NCI-H2081 (cell line): ENCODE data around the gene TTC39C.
"Not testable (repeated sequence)": the region's sequence is repeated elsewhere in the genome, so short reads cannot be mapped to it uniquely, and the experiment has no call there.

Experiments
- DNase-seq, 2 experiments: peaks; one replicate each; lab custom pipeline; 2025; lab: John Stamatoyannopoulos, UW

The TTC39C gene

GRCh38 chr18:24053211-24053610 lies 38.7 kb downstream of the TTC39C start:
- DNase-seq: no peak

GRCh38 chr18:24054130-24054529 lies 39.6 kb downstream of the TTC39C start:
- no peak for DNase-seq

- DNase-seq: no peak
Measured at GRCh38 chr18:24055009-24055804, 40.7 kb downstream of the TTC39C start.

- DNase-seq: peak; percentile 20 to 62
Measured at GRCh38 chr18:24055878-24056277, 41.3 kb downstream of the TTC39C start.

- no peak for DNase-seq
Measured at GRCh38 chr18:24056506-24056905, 42.0 kb downstream of the TTC39C start.

- DNase-seq: no peak
Measured at GRCh38 chr18:24057804-24058203, 43.2 kb downstream of the TTC39C start.

- DNase-seq: not testable (repeated sequence)
Measured at GRCh38 chr18:24059385-24059784, 44.8 kb downstream of the TTC39C start.

GRCh38 chr18:24060644-24061043 lies 46.1 kb downstream of the TTC39C start:
- no peak for DNase-seq

- DNase-seq: no peak
Measured at GRCh38 chr18:24063121-24063731, 48.7 kb downstream of the TTC39C start.

- no peak for DNase-seq
Measured at GRCh38 chr18:24064391-24065100, 50.0 kb downstream of the TTC39C start.

GRCh38 chr18:24065906-24066305 lies 51.4 kb downstream of the TTC39C start:
- no peak for DNase-seq

GRCh38 chr18:24068945-24069693 lies 54.6 kb downstream of the TTC39C start:
- DNase-seq: peak; percentile 63 to 83

GRCh38 chr18:24071029-24071428 lies 56.5 kb downstream of the TTC39C start:
- DNase-seq: peak in 1 of 2 experiments; percentile 48

GRCh38 chr18:24071779-24072178 lies 57.2 kb downstream of the TTC39C start:
- peak in 1 of 2 experiments; percentile 13 for DNase-seq

- no peak for DNase-seq
Measured at GRCh38 chr18:24072743-24073142, 58.2 kb downstream of the TTC39C start.

GRCh38 chr18:24073791-24074190 lies 59.2 kb downstream of the TTC39C start:
- DNase-seq: no peak

- DNase-seq: not testable (repeated sequence)
Measured at GRCh38 chr18:24074757-24075156, 60.2 kb downstream of the TTC39C start.

GRCh38 chr18:24075767-24076597 lies 61.4 kb downstream of the TTC39C start:
- peak; percentile 51 to 81 for DNase-seq

GRCh38 chr18:24076950-24077349 lies 62.4 kb downstream of the TTC39C start:
- peak; percentile 40 to 76 for DNase-seq

- DNase-seq: peak; percentile 7 to 72
Measured at GRCh38 chr18:24078391-24078790, 63.8 kb downstream of the TTC39C start.

- no peak for DNase-seq
Measured at GRCh38 chr18:24080861-24081260, 66.3 kb downstream of the TTC39C start.
